GM21529 (cell line): Measurements from ENCODE around the gene PPHLN1.

Experiments used
- ATAC-seq: cut with Tn5 transposase; IDR thresholded peaks from one replicate; pipeline ENCODE4 v1.9.1; 2021; ENCODE audit not compliant: unreplicated experiment

The PPHLN1 gene

GRCh38 chr12:42432517-42433140, 106.7 kb downstream of the PPHLN1 start:
- ATAC-seq: no peak

GRCh38 chr12:42440608-42441007, 114.6 kb downstream of the PPHLN1 start:
- no peak for ATAC-seq

DNA sequence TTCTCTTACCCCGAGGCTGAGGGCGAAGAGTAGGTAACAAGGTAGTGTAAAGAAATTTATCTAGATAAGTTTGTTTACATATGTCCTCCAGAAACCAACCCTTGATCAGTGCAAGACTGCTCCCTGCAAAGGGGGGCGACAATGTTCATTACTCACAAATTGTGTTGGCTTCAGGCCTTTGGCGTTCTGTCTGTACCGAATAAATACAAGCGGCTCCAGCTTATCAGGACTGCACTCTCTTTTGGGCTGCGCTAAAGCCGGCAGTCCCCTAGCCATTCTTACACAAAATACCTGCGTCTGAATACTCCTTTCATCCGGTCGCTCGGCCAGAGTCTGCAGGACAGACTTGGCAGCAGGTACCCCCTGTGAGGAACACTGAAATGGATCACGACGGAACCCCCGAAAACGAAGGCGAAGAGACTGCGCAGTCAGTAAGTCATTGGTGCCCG, 116.4 kb downstream of the PPHLN1 start:
- no peak for ATAC-seq

DNA sequence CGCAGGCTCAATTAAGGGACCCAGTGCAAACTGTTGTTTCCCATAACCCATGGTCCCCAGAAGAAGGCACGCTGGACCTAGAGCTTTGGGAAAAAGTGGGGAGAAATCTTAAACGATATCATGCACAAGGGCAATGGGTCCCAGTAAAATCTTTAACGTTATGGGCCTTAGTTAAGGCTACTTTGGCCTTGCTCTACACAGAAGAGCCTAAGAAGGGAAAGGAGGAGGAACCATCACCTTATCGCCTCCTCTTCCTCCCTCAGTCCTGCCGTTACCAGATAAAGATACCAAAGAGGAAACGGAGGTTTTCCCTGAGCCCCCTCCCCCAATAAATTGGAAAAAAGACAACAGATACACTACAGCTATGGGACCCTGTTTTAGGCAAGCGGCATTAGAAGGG, 116.9 kb downstream of the PPHLN1 start:
- no peak for ATAC-seq

DNA sequence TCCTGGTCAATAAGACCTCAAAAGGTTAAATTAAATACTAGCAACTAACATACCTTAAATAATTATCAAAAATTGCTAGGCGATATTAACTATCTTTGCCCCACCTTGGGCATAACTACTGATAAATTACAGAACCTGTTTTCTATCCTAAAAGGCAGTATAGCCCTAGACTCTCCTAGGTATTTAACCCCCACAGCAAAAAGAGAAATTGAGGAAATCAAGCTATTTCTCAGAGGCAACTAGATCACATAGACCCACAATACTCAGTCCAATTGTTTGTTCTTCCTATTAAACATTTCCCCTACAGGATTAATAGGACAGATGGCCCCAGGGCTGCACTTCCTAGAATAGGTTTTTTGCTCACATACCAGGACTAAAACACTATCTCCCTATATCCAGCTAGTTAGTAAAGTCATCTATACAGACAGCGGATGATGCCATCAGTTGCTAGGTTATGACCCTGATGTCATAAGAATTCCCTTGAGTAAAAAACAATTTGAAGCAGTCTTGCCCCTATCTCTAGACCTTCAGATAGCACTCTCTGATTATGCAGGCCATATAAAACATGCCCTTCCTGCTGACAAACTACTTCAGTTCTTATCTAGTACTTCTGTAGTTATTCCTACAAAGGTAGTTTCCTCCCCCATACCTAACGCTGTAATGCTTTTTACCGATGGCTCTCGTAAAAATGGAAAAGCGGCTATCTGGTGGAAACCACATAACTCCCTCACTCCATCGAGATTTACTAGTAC, 118.4 kb downstream of the PPHLN1 start:
- no peak for ATAC-seq

DNA sequence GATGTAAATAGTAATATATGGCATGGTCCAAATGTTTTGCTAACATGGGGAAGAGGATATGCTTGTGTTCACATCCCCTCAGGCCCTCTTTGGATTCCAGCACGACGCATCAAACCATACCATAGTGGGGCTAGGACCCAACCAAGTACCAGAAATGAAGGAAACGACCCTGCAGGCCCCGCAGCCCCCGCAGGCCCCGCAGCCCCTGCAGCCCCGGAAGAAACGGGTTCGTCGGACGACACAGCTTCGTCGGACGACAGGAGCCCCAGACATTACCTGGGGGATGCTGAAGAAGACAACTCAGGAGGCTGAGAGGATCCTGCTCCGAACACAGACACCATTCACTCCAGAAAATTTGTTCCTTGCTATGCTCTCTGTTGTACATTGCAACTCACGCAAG, 119.9 kb downstream of the PPHLN1 start:
- ATAC-seq: no peak

DNA sequence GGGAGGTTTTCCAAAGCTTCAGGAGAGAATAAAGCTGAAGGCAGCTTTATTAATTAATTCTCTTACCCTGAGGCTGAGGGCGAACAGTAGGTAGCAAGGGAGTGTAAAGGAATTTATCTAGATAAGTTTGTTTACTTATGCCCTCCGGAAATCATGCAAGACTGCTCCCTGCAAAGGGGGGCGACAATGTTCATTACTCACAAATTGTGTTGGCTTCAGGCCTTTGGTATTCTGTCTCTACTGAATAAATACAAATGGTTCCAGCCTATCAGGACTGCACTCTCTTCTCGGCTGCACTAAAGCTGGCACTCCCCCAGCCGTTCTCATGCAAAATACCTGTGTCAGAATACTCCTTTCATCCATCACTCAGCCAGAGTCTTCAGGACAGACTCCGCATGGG, 120.8 kb downstream of the PPHLN1 start:
- ATAC-seq: no peak

DNA sequence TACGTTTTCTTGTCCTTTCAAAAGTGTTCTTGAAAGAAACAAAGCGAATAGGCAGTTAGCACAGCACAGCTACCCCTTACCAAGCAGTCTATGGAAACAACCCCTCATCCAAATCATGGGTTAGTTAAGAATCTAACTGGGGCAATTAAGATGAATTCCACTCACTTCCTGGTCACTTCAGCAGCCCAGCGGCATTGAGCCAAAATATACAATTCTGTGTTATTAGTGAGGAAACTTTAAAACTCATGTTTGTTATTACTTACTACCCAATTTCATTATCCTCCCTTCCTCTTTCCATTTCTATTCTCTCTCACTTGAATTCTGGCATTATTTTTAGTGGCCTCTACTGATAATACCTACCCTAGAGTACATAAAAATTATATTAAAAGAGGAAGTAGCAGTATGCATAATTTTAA, 121.4 kb downstream of the PPHLN1 start:
- ATAC-seq: no peak

- ATAC-seq: no peak
These were observed 122.9 kb downstream of the PPHLN1 start for GRCh38 chr12:42448841-42449240.

DNA sequence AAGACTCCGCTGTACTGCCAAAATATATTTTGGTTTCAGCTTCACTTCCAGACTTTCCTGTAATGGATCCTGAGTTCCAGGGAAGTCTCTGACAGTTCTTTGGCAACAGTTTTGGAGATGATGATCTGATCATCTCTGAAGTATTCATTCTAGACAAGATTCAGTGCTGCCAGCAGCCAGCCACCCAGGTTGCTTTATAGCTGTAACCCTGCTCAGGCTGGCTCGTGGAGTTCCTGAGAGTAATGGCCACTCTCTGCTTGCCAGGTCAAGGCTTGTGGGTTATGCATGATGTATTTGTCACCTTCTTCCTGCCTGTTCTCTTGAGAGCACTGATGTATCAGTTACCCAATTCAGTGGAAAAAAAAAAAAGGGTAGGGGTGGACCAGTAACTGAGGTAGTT, 124.3 kb downstream of the PPHLN1 start:
- ATAC-seq: no peak

DNA sequence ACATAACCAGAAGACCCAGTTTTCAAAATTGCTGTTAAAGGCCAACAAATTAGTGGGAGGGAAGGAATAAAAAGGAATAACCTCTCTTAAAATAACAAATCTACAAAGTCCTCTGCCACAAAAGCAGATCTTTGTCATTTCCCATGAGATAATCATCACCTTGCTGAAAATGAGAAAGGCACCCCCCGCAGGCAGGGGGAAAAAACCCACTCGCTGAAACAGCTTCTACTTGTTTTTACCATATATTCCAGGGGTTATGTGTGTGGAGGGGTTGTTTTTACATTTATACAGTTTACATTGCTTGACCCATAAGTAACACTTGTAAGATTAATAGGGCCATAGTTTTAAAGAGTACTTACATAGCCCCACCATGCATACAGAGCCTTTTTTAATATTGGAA, 132.6 kb downstream of the PPHLN1 start:
- ATAC-seq: no peak

- no peak for ATAC-seq
These were observed 133.4 kb downstream of the PPHLN1 start for GRCh38 chr12:42459336-42459847.

- ATAC-seq: no peak
These were observed 136.5 kb downstream of the PPHLN1 start for GRCh38 chr12:42462486-42462885.

DNA sequence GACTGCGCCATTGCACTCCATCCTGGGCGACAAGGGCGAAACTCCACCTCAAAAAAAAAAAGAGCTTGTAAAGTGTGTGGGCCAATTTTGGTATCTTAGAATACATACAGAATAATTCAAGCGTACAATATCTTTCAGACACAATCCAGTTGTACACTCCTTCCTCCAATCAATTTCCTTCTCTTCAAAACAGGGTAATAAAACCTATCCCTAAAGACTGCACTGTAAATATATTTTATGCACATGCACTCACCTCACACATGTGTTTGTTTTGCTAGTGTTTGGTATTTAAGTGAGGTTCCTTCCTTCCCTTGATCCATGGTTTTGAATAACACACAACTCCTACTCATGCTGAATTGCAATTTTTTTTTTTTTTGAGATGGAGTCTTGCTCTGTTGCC, 137.7 kb downstream of the PPHLN1 start:
- ATAC-seq: no peak

- peak; percentile 23 for ATAC-seq
These were observed 142.4 kb downstream of the PPHLN1 start for GRCh38 chr12:42468341-42468821.

GRCh38 chr12:42468921-42469320, 143.0 kb downstream of the PPHLN1 start:
- ATAC-seq: no peak

GRCh38 chr12:42469355-42470175, 143.6 kb downstream of the PPHLN1 start:
- peak; percentile 95 for ATAC-seq

- ATAC-seq: no peak
These were observed 146.4 kb downstream of the PPHLN1 start for GRCh38 chr12:42472376-42472775.

DNA sequence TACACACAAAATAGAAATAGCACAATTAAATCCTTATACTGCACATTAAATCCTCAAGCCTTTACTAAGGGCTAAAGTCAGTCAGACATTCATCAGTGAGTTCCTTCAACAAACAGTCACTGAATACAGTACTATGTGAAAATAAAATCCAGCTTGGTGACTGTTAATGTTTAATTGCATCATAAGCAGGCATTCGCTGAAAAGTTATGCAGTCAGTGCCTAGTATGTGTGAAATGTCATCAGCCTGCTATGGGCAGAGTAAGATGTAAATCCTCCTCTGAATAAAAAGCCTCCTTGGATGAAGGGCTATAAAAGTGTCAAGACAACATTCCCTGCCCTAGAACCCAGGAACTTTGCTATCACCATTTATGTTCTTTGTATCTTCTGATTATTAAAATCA, 147.2 kb downstream of the PPHLN1 start:
- ATAC-seq: no peak

DNA sequence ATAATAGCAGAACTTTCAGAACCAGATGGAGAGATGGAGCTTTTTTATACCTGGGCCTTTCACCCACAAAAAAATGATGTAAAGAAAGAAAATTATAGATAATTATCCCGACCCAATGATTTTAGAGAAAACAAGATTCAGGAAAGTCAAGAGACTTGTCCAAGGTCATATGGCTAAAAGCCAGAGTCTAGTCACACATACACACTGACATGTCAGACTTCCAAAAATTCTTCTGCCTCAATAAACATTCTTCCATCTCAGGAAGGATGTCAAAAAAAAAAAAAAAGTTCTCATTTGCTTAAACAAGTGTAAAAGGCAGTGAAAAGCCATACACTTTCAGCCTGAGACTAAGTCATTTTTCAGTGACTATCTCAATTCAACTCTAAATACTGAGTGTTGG, 147.6 kb downstream of the PPHLN1 start:
- ATAC-seq: no peak

DNA sequence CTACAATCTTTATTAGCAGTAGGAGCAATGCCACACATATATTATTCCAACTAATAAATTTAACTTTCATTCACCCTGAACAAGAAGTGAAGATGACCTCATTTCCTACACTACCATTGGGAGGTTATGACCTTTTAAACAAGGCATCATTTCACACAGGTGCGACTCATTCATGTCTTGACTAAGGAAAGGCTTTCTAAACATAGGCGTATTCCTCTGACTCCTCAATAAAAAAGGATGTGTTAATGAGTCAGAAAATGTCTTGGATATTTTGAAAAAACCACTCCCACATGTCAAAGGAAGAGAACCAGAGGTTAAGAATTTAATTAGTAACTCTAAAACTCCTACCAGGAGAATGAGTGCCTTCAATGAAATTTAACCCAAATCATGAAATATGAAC, 148.4 kb downstream of the PPHLN1 start:
- no peak for ATAC-seq
